ENCODE data around the gene CRHR1.

Gene CRHR1

DNA sequence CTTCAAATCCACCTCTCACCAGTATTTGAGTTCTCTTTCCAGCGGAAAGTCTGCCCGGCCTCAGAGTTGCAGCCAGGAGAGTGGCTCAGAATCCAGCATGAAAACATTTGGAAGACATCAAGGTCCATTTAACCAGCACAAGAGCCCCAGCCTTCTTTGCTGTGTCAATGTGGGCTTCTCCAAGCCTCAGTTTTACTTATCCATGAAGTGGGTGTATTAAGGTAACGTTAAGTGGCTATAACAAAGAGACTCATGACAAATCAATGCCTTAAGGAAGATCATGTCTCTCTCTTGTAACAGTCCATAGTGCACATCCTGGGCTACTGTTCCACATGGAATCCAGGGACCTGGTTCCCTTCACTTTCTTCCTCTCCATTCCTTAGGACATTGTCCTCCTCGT is 59.6 kb downstream of the CRHR1 start:
- DNase-seq (ENCODE audit: low read depth in 1 of 2, low spot score in 1 of 2) = no peak

DNA sequence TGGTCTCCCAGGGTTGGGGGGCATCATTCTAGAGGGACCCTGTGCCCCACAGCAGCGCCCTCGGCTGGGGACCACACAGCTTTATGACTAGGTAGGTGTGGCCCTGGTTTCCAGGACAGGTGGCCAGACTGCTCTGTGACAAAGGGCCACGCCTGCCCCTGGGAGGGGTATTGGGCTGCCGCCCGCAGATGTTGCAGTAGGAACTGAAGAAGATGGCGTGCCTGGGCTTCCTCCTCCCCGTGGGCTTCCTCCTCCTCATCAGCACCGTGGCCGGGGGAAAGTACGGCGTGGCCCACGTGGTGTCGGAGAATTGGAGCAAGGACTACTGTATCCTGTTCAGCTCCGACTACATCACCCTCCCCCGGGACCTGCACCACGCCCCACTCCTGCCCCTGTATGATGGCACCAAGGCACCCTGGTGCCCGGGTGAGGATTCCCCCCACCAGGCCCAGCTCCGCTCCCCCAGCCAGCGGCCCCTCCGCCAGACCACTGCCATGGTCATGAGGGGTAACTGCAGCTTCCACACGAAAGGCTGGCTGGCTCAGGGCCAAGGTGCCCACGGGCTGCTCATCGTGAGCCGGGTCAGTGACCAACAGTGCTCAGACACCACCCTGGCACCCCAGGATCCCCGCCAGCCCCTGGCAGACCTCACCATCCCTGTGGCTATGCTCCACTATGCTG is 60.7 kb downstream of the CRHR1 start, which contains the start of gene SPPL2C:
SPPL2C (plus strand) TSS at position 187 of the 681 bp plus-strand sequence; CDS start at position 213, 26 bp downstream.
- no peak for DNase-seq (ENCODE audit: low read depth in 1 of 2, low spot score in 1 of 2)

DNA sequence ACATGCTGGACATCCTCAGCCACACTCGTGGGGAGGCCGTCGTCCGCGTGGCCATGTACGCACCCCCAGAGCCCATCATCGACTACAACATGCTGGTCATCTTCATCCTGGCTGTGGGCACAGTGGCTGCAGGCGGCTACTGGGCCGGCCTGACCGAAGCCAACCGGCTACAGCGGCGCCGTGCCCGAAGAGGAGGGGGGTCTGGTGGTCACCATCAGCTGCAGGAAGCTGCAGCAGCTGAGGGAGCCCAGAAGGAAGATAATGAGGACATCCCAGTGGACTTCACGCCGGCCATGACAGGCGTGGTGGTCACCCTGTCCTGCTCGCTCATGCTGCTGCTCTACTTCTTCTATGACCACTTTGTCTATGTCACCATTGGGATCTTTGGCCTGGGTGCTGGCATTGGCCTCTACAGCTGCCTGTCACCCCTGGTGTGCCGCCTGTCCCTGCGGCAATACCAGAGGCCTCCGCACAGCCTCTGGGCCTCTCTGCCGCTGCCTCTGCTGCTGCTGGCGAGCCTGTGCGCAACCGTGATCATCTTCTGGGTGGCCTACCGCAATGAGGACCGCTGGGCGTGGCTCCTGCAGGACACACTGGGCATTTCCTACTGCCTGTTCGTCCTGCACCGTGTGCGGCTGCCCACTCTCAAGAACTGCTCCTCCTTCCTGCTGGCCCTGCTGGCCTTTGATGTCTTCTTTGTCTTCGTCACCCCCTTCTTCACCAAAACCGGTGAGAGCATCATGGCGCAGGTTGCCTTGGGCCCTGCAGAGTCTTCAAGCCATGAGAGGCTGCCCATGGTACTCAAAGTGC is 61.5 kb downstream of the CRHR1 start:
- DNase-seq (ENCODE audit: low read depth in 1 of 2, low spot score in 1 of 2) = no peak

DNA sequence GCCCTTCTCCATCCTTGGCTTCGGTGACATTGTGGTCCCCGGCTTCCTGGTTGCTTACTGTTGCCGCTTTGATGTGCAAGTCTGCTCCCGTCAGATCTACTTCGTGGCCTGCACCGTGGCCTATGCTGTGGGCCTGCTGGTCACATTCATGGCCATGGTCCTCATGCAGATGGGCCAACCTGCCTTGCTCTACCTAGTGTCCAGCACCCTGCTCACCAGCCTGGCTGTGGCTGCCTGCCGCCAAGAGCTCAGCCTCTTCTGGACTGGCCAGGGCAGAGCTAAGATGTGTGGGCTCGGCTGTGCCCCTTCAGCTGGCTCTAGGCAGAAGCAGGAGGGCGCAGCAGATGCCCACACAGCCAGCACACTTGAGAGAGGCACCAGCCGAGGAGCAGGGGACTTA is 62.1 kb downstream of the CRHR1 start:
- no peak for DNase-seq (ENCODE audit: low read depth in 1 of 2, low spot score in 1 of 2)

DNA sequence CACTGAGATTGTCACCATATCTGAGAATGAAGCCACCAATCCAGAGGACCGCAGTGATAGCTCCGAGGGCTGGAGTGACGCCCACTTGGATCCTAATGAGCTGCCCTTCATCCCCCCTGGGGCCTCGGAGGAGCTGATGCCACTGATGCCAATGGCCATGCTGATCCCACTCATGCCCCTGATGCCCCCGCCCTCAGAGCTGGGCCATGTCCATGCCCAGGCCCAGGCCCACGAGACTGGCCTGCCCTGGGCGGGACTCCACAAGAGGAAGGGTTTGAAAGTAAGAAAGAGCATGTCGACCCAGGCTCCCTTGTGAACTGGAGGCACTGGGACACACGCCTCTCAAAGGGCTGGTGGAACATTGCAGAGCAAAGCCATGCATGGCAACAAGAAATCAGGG is 62.5 kb downstream of the CRHR1 start:
- no peak for DNase-seq (ENCODE audit: low read depth in 1 of 2, low spot score in 1 of 2)

DNA sequence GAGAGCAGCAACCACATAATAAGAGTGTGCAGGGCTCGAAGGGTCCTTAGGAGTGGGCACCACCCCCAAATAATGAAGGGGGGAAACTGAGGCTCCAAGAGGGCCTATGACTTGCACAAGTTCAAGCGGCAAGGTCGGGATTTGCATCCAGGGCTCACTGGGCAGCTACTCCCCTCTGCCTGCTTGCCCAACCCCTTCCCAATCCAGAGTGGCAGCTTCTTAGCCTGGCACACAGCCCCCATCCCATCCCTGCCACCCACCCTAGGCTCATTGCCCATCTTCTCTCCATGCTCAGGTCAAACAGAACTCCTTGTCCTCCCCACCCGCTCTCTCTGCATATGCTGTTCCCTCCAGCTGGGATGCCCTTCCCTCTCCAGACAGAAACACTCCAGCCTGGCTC is 63.0 kb downstream of the CRHR1 start:
- DNase-seq (ENCODE audit: low read depth in 1 of 2, low spot score in 1 of 2) = no peak

DNA sequence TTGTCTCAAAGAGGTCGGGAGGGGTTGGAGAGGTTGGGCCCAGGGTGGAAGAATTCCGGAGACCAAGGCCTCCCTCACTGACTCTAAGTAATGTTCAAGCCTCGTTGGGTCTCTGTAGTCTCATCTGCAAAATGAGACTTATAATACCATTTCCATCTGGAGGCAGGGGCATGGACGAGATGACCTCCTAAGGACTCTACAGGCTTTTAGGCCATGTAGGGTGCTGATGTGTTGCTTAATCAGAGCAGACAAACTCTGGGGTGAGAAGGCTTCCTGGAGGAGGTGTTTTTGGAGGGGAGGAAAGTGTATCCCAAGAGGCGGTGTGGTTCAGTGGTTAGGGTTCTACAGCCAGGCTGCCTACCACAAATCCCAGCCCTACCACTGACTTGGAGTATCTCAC is 63.6 kb downstream of the CRHR1 start:
- no peak for DNase-seq (ENCODE audit: low read depth in 1 of 2, low spot score in 1 of 2)

DNA sequence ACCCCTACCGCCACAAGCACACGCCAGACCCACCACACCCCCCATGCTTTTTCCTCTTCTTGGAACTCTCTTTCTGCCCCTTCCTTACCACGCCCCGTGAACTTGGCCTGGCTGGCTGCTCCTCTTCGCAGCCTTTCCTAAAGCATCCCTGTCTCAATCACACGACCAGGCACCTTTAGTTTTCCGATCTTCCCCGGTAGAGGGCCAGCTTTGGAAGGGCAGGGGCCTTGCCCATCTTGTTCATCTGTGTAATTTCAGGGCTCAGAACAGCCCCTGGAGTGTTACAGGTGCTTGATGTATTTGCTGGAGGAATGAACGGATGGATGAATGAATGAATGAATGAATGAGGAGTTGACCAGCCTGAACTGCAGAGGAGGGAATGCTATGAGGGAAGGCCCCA is 64.3 kb downstream of the CRHR1 start:
- no peak for DNase-seq (ENCODE audit: low read depth in 1 of 2, low spot score in 1 of 2)

DNA sequence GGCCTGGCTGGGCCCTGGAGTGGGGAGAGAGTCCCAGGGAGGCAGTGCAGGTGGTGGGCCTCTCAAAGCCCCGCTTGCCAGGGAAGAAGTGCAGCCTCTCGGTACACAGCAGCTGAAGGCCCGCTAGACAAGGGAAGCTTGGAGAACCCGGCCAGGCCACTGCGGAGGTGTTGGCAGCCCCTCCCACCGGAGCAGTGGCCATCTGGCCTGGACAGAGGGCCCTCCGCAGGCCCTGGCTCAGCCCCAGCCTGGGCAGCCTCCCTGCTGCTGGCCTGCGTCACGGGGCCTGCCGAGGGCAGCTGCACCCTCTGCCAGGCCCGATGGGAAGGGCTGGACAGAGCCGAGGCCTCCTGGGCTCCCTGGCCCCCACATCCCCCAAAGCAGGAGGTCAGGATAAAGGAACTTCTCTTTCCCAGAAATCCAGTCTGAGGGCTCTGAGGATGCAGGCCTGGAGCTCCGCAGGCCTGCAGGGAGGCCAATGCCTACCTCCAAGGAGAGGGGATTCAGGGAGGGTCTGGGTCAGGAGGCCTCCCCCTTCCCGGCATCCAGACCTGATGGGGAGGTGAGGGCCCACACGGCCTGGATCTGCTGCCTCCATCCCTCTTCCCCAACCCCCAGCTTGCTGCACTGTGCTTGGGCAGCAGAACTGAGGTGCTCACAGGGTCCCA is 64.9 kb downstream of the CRHR1 start:
- DNase-seq (ENCODE audit: low read depth in 1 of 2, low spot score in 1 of 2) = no peak

DNA sequence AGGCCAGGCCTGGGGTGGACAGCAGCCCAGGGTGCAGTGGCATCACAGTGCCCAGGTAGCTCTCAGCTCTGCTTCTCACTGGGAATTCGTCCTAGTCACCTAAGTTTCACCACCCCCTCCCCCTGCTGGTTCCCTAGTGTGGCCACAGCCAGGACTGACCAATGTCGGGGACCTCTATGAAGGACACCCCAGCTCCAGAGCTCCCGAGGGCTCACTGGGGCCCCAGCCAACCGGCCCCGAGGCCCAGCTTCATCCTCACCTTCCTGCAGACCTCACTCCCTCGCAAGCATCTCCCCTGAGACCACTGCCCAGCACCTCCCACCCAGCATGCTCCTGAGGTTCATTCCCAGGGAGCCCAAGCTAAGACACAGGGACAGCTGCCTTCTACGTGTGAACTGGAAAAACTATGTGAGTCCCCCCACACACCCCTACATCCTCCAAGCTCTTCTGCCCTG is 65.4 kb downstream of the CRHR1 start:
- DNase-seq (ENCODE audit: low read depth in 1 of 2, low spot score in 1 of 2) = no peak

DNA sequence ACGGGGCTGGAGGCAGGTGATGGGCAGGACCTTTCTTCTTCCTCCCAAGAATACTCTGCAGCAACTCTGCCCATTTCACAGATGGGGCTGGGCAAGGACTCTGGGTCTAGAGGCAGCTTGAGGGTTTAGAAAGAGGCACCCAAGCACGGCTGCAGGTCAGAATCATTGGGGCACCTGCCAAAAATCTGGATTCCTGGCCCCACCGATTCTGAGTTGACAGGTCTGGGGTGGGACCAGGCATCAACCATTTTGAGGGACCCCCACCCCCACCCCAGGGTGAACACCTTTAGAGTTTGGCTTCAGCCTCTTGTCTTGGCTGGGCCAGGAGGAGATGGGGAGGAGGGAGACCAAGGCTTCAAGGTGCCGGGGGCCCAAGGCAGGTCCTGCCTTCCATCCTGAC is 65.9 kb downstream of the CRHR1 start:
- DNase-seq (ENCODE audit: low read depth in 1 of 2, low spot score in 1 of 2) = no peak

DNA sequence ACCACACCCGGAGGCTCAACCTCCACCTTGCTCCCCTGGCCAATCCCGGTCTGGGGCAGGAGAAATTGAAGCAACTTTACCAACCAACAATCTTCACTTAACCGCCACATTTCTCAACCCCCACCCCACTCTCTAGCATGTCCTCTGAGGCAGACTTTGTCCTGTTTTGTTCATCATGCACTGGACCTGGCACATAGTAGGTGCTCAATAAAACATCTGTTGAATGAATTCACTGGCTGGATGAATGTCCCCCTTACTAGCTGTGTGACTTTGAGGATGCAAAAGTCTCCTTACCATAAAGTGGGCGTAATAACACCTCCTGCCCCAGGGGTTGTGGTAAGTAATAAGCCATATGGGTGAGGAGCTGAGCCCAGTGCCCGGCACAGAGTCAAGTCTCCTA is 66.3 kb downstream of the CRHR1 start:
- DNase-seq (ENCODE audit: low read depth in 1 of 2, low spot score in 1 of 2) = no peak

DNA sequence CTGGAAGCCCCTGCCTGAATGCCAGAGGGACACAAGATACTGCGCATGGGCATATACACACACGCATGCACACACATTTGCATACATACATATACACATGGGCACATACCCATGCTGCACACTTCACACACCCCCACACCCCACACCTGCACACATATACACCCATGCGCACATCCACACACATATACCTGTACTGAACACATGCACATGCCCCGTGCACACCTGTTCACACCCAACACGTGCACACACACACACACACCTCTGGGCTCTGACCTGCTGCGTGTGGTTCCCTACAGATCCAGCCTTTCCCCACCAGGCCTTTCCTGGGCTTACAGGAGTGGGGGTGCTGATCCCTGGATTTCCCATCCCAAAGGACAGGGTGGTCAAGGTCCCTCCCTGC is 66.9 kb downstream of the CRHR1 start:
- DNase-seq (ENCODE audit: low read depth in 1 of 2, low spot score in 1 of 2) = no peak

DNA sequence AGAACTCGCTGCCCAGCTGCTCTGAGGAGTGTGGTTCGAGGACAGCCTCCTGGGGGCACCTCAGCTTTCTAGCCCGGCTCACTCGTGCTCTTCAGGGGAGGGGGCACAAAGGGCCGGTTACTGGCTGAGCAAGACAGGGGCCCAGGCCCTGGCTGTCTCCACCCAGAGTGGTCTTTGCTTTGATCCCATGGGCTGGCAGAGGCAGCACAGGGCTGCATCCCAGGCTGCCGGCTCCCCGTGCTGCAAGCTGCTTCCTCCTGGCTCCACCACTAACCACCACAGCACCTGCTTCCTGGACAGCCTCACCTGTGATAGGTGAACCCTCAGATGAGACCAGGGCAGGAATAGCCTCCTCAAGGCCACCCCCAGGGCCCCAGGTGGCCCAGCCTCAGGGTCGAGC is 67.3 kb downstream of the CRHR1 start:
- no peak for DNase-seq (ENCODE audit: low read depth in 1 of 2, low spot score in 1 of 2)

DNA sequence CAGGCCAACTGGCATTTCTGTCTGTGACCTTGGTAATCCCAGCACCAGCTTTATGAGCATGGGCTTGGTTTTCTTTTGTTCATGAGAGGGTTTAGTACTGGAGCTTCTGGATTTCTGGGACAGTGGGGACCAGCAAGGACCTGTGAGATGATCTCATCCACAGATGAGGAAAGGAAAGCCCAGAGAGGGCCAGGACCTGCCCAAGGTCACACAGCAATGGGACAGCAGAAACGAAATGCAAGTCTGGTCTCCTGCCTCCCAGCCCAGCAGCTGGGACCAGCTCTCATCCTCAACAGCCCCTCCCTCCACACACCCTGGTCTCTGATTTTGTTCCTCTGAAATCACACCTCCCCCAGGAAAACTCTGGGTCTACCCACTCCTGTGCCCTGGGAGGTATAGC is 67.8 kb downstream of the CRHR1 start:
- DNase-seq (ENCODE audit: low read depth in 1 of 2, low spot score in 1 of 2) = no peak

DNA sequence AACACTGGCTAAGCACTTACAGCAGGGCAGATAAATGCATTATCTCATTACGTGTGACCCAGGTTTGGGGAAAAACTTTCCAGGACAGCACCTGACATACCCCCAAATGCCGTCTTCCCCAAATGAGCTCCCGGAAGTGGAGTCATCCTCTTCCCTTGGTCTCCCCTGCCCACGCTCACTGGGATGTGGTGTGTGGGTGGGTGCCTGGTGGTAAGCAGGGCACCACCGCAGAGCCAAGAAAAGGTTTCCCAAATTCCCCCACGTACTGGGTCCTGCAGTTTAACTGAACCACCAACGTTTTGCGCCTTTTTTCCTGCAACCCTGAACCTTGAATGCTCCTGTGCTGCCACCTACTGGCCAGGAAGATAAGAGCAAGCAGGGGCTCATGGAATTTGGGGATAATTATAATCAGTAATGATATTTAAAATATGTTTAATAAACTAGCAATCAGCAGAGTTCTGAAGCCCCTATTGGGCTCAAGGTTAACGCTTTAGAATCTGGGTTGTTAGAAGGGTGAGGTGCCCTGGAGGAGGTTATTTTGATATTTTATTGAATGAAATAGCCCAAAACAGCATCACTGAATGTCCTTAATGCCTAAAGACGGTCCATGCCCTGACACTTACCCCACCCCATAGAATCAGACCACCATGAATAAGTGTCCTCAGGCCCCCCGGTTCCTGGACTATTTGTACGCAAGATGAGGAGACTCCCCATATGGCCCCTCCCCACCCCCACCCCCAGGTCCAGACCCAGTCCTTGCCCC is 68.6 kb downstream of the CRHR1 start:
- peak in 1 of 2 donors; percentile 31 for DNase-seq (ENCODE audit: low read depth in 1 of 2, low spot score in 1 of 2)

DNA sequence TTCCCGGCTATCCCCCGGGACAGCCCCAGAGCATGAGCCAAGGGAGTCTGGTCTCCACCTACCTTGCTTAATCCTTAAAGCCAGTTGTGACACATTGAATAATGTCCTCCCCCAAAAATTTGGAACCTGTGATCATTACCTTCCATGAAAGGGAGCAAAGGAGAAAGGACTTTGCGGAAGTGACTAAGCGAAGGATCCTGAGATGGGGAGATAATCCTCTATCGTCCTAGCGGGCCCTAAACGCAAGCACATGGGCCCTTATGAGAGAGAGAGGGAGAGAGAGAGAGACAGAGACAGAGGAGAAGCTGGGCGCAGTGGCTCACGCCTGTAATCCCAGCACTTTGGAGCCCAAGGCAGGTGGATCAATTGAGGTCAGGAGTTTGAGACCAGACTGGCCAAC is 70.1 kb downstream of the CRHR1 start:
- no peak for DNase-seq (ENCODE audit: low read depth in 1 of 2, low spot score in 1 of 2)

DNA sequence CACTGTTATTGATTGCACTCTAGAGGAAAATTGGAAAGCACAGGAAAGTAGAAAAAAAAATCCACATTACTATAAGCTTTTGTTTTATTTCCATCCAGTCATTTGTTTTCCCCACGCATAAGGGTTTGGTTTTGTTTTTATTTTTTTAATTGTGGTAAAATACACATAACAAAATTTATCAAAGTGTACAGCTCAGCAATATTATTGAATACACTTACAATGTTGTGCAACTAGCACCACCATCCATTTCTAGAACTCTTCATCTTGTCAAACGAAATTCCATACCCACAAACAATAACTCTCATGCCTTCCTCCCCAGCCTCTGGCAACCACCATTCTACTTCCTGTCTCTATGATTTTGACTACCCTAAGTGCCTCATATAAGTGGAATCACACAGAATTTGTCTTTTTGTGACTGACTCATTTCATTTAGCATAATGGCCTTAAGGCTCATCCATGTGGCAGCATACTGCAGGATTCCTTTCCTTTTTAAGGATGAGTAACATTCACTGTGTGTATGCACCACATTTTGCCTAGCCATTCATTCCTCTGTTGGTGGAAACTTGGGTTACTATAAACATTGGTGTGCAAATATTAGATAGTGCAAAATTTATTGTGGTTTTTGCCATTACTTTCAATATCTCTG is 71.7 kb downstream of the CRHR1 start:
- DNase-seq (ENCODE audit: low read depth in 1 of 2, low spot score in 1 of 2) = no peak

DNA sequence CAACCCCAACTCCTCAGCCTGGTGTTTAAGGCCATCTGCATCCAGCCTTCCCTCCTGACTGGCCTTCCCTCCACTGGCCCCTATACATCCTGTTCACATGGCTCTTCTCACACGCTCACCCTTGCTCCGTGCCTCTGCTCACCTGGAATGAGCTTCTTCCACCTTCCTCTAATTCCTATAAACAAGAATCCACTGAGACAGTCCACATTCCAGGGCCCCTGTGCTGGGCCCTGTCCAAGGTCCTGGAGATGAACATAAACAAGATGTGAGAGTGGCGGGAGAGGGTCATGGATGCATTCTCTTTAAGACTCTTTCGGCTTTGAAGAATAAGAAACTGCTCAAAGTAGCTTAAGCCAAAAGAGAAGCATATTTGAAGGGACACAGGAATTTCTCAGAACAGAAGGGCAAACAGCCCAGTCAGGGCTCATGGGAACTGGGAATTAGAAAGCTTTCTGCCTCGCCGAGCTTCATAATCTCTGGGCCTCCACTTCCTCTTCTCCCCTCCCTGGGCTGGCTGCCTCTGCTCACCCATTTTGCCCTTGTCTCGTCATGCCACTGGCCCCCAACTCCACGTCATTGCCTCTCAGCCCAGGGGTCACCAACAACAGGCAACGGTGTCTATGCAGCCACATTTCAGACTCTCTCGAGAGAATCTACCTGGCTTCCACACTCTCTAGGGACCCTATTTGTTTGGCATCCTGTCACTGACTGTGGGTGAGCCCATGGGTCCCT is 74.0 kb downstream of the CRHR1 start:
- DNase-seq (ENCODE audit: low read depth in 1 of 2, low spot score in 1 of 2) = no peak

DNA sequence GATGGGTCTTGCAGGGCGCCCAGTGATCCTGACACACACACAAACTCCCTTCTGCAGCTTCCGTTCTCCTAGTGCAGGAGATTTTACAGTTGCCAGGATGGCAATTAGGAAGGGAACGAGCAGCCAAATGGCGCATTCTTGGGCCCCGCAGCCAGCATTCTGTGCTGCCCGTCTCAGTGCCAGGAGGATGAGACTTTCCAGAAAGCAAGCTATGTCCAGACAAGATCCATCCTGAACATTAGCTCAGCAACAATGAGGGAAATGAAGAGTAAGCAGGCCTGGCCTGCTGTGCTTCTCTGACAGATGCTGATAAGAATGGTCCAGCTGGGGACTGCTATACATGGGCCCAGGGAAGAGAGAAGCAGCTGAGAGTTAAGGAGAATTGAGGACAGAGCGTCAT is 77.0 kb downstream of the CRHR1 start:
- no peak for DNase-seq (ENCODE audit: low read depth in 1 of 2, low spot score in 1 of 2)

All from activated T-helper 1 cell treated with anti-CD3 and anti-CD28 coated beads, Interleukin-2, amount 50 U/mL, for 16 hours (primary cell).